Body of pancreas (tissue), 4 donors: Measurements from ENCODE around the gene CCDC57. TPM values are rescaled to one million over a fixed set of nuclear protein-coding genes. Genes with fewer than 3 reads are reported as not detected.
"Not testable (repeated sequence)": the region's sequence is repeated elsewhere in the genome, so short reads cannot be mapped to it uniquely, and the experiment has no call there.

ENCODE experiments used
- ATAC-seq: fragments of 150-250 bp; one replicate; pipeline ENCODE4 v1.9.1; 2016
- DNase-seq, 4 donors: peaks; one replicate each; pipeline ENCODE4 v3.0.0-alpha.2; 2019
- H3K27ac ChIP-seq, 4 donors: fragments of 200-600 bp; sonication (generic); 1 replicate in 3 of 4; 2 replicates in 1 of 4; pipeline versions ENCODE4 v1.5.1 to v1.6.1; 2016 to 2019; ENCODE audit warnings: mild to moderate bottlenecking in 1 of 4, mixed read lengths in 1 of 4, moderate library complexity in 1 of 4
- H3K27me3 ChIP-seq, 2 donors: fragments of 200-600 bp; sonication (generic); one replicate each; pipeline ENCODE4 v1.6.0; 2016; ENCODE audit warnings: mild to moderate bottlenecking in 1 of 2
- H3K36me3 ChIP-seq, 2 donors: fragments of 200-600 bp; sonication (generic); replicated peaks in 1 of 2; 2 replicates each; pipeline ENCODE4 v1.5.1; 2016; ENCODE audit warnings: low read depth in 2 of 2; ENCODE audit not compliant: insufficient read depth in 1 of 2
- H3K4me1 ChIP-seq: fragments of 200-600 bp; sonication (generic); one replicate; pipeline ENCODE4 v1.6.0; 2016
- H3K4me3 ChIP-seq, 2 donors: fragments of 200-600 bp; sonication (generic); 1 replicate in 1 of 2; 2 replicates in 1 of 2; pipeline ENCODE4 v1.5.1; 2016 to 2019
- H3K9me3 ChIP-seq, 3 donors: fragments of 200-600 bp; sonication (generic); 1 replicate in 2 of 3; 2 replicates in 1 of 3; pipeline ENCODE4 v1.5.1; 2016
- POLR2A ChIP-seq, 3 donors: fragments of 450-650 bp; IDR thresholded peaks; one replicate each; pipeline ENCODE4 v1.6.1; 2016; ENCODE audit warnings: antibody characterized with exemption in 3 of 3, mild to moderate bottlenecking in 2 of 3
- WGBS, 2 donors: methylation state at CpG; one replicate each; pipeline ENCODE4 v1.1.5; 2017; 5-methylcytosine and 5-hydroxymethylcytosine counted together
- intact Hi-C: fragments of 100-400 bp; cut with DNase I; formaldehyde crosslinking; loops from one replicate; pipeline ENCODE4 v1.15.1; 2023
- total RNA-seq, 2 donors: library from RNA; depleted of rRNA; stranded (reverse); fragments of >200 nt; gene quantifications; one replicate each; pipeline ENCODE4 v1.1.0, GENCODE V29; 2016
- TF ChIP-seq, protein P1 (sequence below), 7 experiments: fragments of 450-650 bp in 4 of 7; fragments of 200-600 bp in 3 of 7; sonication (generic) in 3 of 7; IDR thresholded peaks; one replicate each; pipeline ENCODE4 v1.5.1; 2016 to 2019; ENCODE audit warnings: antibody characterized with exemption in 7 of 7

CCDC57 gene
- total RNA-seq, 2 donors from 2014 or later, result 24.1 to 60.3 TPM

- DNase-seq, result no peak
- TF ChIP-seq, protein P1, sequence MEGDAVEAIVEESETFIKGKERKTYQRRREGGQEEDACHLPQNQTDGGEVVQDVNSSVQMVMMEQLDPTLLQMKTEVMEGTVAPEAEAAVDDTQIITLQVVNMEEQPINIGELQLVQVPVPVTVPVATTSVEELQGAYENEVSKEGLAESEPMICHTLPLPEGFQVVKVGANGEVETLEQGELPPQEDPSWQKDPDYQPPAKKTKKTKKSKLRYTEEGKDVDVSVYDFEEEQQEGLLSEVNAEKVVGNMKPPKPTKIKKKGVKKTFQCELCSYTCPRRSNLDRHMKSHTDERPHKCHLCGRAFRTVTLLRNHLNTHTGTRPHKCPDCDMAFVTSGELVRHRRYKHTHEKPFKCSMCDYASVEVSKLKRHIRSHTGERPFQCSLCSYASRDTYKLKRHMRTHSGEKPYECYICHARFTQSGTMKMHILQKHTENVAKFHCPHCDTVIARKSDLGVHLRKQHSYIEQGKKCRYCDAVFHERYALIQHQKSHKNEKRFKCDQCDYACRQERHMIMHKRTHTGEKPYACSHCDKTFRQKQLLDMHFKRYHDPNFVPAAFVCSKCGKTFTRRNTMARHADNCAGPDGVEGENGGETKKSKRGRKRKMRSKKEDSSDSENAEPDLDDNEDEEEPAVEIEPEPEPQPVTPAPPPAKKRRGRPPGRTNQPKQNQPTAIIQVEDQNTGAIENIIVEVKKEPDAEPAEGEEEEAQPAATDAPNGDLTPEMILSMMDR (IDR thresholded peaks at IDR 0.05), result no peak
- TF ChIP-seq POLR2A (IDR thresholded peaks at IDR 0.05), result no peak
- Histone ChIP-seq H3K36me3 (no peaks in the 10 kb centered on the region), H3K27ac (no peak overlapping the region), H3K9me3 (no peaks in the 10 kb centered on the region), H3K4me1 (no peaks in the 10 kb centered on the region), H3K27me3 (no peaks in the 10 kb centered on the region), H3K4me3 (no peak overlapping the region)
- WGBS, 2 donors, result 92 to 98% methylated on average over 11 of the region's 11 CpGs
- intact Hi-C loops, result no loop called here
- no peak for ATAC-seq
These were observed 35.4 kb downstream of the CCDC57 start for GRCh38 chr17:82177276-82177675.

GRCh38 chr17:82175951-82176350, 36.7 kb downstream of the CCDC57 start:
- intact Hi-C loops, result no loop called here
- H3K4me3 ChIP-seq, result no peak overlapping the region
- H3K36me3 ChIP-seq, result peaks cover 0 to 8% of the 10 kb centered on the region in 2 donors
- DNase-seq (no peak), ATAC-seq (no peak)
- WGBS, 2 donors, result 61 to 66% methylated on average over 4 of the region's 4 CpGs
- no peaks in the 10 kb centered on the region for H3K9me3 ChIP-seq
- H3K27ac ChIP-seq, result no peak overlapping the region
- TF ChIP-seq, protein P1 (IDR thresholded peaks at IDR 0.05), result no peak
- TF ChIP-seq POLR2A (IDR thresholded peaks at IDR 0.05), result no peak
- H3K27me3 ChIP-seq, result no peaks in the 10 kb centered on the region
- no peaks in the 10 kb centered on the region for H3K4me1 ChIP-seq

DNA sequence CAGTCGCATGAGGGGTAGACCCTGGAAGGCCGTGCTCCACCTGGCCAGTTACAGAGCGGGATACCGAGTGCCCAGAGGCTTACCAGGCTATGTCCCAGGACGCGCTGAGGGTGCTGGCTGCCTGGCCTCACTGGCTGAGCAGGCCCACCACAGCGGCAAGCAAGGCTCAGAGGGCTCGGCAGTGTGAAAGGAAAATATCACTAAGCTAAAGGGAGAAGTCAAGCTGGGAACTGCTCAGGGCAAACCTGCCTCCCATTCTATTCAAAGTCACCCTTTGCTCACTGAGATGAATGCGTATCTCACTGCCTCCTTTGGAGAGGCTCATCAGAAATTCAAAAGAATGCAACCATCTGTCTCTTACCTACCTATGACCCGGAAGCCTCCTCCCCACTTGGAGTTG, 37.4 kb downstream of the CCDC57 start:
- ATAC-seq (no peak), DNase-seq (no peak)
- Histone ChIP-seq H3K27me3 (no peaks in the 10 kb centered on the region), H3K27ac (no peak overlapping the region), H3K4me3 (no peak overlapping the region), H3K36me3 (peaks cover 0 to 11% of the 10 kb centered on the region in 2 donors), H3K4me1 (no peaks in the 10 kb centered on the region), H3K9me3 (no peaks in the 10 kb centered on the region)
- intact Hi-C loops, result no loop called here
- TF ChIP-seq, protein P1 (IDR thresholded peaks at IDR 0.05), result no peak
- no peak for TF ChIP-seq POLR2A (IDR thresholded peaks at IDR 0.05)
- WGBS, 2 donors, result 91 to 93% methylated on average over 10 of the region's 10 CpGs

DNA sequence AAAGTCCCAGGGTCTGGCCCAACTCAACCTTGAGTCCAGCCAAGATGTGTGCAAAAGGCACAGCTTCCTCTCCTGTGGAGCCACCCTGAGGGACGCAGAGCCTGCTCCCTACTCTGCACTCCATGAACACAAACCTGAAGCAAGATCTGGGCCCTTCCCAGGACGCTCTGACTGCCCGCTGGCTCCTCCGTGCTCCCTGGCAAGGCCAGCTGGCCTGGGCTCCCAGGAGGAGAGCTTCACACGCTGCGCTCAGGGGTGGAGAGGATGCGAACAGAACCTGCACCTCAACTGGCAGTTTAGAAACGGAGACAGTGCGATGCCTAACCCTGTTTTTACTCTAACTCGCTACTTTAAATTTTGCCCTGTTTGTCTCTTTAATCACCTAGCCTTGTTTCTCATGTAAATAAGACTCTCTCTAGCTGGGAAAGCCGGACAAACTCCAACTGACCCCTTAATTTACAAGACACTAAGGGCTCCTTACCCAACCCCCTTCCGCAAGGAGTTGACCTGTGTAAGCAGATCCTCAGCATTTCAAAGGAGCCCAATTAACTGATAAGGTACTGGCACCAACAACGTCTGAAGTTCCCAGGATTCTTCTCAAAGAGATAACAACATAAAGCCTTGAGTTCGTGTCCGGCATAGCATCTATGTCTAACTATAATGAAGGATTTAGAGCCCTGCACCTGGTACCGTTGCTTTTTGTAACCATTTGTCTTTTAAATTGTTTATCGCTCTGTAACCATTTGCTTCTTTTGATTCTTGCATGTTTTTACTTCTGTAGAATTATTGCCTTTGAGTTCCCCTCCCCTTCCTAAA, 38.4 kb downstream of the CCDC57 start:
- ATAC-seq, intact Hi-C loops, H3K27ac ChIP-seq, DNase-seq, H3K4me1 ChIP-seq, H3K27me3 ChIP-seq, H3K4me3 ChIP-seq, H3K9me3 ChIP-seq: not testable (repeated sequence)
- H3K36me3 ChIP-seq, result peaks cover 0 to 11% of the 10 kb centered on the region in 2 donors
- 82 to 88% methylated on average over 16 to 17 of the region's 17 CpGs for WGBS, 2 donors

DNA sequence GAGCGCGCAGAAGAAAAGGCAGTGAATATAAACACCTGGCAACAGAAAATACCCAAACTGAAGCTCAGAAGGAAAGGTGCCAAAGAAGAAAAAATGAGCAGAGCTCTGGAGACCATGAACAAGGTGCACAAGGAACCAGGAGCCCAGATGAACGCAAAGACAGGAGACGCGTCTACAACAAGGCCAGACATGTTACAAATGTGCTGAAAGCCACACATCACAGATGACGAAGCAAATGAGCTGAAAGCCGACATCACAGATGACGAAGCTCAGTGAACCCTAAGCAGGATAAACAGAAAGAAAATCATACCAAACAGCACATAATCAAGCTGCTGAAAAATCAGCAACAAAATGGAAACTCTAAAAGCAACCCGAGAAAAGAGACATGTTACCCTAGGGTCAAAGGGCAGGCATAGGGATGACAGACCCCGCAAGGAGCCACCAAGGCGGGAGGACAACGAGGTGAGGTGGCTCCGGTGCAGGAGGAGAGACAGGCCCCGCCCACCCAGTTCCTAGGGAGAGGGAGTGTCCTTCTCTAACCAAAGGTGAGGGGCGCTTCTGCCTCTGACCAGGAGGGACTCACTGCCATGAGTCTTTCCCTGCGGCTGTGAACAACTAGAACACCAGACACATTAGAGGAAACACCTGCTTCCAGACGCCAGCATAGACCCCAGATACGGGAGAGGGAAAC, 39.1 kb downstream of the CCDC57 start:
- ATAC-seq (no peak), DNase-seq (no peak)
- no peak for TF ChIP-seq POLR2A (IDR thresholded peaks at IDR 0.05)
- TF ChIP-seq, protein P1 (IDR thresholded peaks at IDR 0.05), result no peak
- intact Hi-C loops, result no loop called here
- Histone ChIP-seq H3K4me3 (no peak overlapping the region), H3K4me1 (no peaks in the 10 kb centered on the region), H3K36me3 (peaks cover 0 to 11% of the 10 kb centered on the region in 2 donors), H3K9me3 (no peaks in the 10 kb centered on the region), H3K27me3 (no peaks in the 10 kb centered on the region), H3K27ac (no peak overlapping the region)
- WGBS, 2 donors, result 86 to 87% methylated on average over 16 to 18 of the region's 18 CpGs
